ENCODE results near the gene TNNT2.

TNNT2 gene

GRCh38 chr1:201313086-201313485, 64.4 kb downstream of the TNNT2 start:
- TF ChIP-seq CTCF (IDR thresholded peaks at IDR 0.05; ENCODE audit: unreplicated experiment in 3 of 3), result no peak
- peaks cover 17% of the 10 kb centered on the region for H3K4me1 Mint-ChIP-seq
- H3K4me3 Mint-ChIP-seq, result no peak overlapping the region
- H3K36me3 Mint-ChIP-seq (ENCODE audit: low read depth), result no peaks in the 10 kb centered on the region
- no peak overlapping the region for H3K27ac Mint-ChIP-seq
- no peaks in the 10 kb centered on the region for H3K9me3 Mint-ChIP-seq
- H3K27me3 Mint-ChIP-seq (ENCODE audit: low read depth), result peaks cover 33% of the 10 kb centered on the region

GRCh38 chr1:201312298-201312697, 65.2 kb downstream of the TNNT2 start:
- Mint-ChIP-seq H3K9me3 (no peaks in the 10 kb centered on the region), H3K36me3 (ENCODE audit: low read depth) (no peaks in the 10 kb centered on the region), H3K27ac (no peak overlapping the region), H3K4me3 (no peak overlapping the region), H3K4me1 (peaks cover 17% of the 10 kb centered on the region), H3K27me3 (ENCODE audit: low read depth) (peaks cover 32% of the 10 kb centered on the region)
- no peak for TF ChIP-seq CTCF (IDR thresholded peaks at IDR 0.05; ENCODE audit: unreplicated experiment in 3 of 3)

GRCh38 chr1:201311356-201312011, 66.0 kb downstream of the TNNT2 start:
- Mint-ChIP-seq H3K27ac (no peak overlapping the region), H3K4me1 (peaks cover 17% of the 10 kb centered on the region), H3K4me3 (no peak overlapping the region), H3K9me3 (no peaks in the 10 kb centered on the region), H3K36me3 (ENCODE audit: low read depth) (no peaks in the 10 kb centered on the region), H3K27me3 (ENCODE audit: low read depth) (peaks cover 32% of the 10 kb centered on the region)
- no peak for TF ChIP-seq CTCF (IDR thresholded peaks at IDR 0.05; ENCODE audit: unreplicated experiment in 3 of 3)

- Mint-ChIP-seq H3K27ac (no peak overlapping the region), H3K27me3 (ENCODE audit: low read depth) (peaks cover 30% of the 10 kb centered on the region), H3K4me1 (peaks cover 17% of the 10 kb centered on the region), H3K9me3 (no peaks in the 10 kb centered on the region), H3K36me3 (ENCODE audit: low read depth) (no peaks in the 10 kb centered on the region), H3K4me3 (no peak overlapping the region)
- no peak for TF ChIP-seq CTCF (IDR thresholded peaks at IDR 0.05; ENCODE audit: unreplicated experiment in 3 of 3)
Observed at GRCh38 chr1:201310986-201311355, 66.5 kb downstream of the TNNT2 start.

GRCh38 chr1:201310251-201310985, 67.1 kb downstream of the TNNT2 start:
- Mint-ChIP-seq H3K4me3 (no peak overlapping the region), H3K36me3 (ENCODE audit: low read depth) (no peaks in the 10 kb centered on the region), H3K27ac (no peak overlapping the region)

More at GRCh38 chr1:201310251-201310985, 67.1 kb downstream of the TNNT2 start:
- TF ChIP-seq CTCF (IDR thresholded peaks at IDR 0.05; ENCODE audit: unreplicated experiment in 3 of 3), result no peak
- peaks cover 27% of the 10 kb centered on the region for H3K27me3 Mint-ChIP-seq (ENCODE audit: low read depth)
- H3K9me3 Mint-ChIP-seq, result no peaks in the 10 kb centered on the region
- H3K4me1 Mint-ChIP-seq, result peaks cover 17% of the 10 kb centered on the region

All from nephron (organoid).